ENCODE results near the gene OLFM1.

The OLFM1 gene

DNA sequence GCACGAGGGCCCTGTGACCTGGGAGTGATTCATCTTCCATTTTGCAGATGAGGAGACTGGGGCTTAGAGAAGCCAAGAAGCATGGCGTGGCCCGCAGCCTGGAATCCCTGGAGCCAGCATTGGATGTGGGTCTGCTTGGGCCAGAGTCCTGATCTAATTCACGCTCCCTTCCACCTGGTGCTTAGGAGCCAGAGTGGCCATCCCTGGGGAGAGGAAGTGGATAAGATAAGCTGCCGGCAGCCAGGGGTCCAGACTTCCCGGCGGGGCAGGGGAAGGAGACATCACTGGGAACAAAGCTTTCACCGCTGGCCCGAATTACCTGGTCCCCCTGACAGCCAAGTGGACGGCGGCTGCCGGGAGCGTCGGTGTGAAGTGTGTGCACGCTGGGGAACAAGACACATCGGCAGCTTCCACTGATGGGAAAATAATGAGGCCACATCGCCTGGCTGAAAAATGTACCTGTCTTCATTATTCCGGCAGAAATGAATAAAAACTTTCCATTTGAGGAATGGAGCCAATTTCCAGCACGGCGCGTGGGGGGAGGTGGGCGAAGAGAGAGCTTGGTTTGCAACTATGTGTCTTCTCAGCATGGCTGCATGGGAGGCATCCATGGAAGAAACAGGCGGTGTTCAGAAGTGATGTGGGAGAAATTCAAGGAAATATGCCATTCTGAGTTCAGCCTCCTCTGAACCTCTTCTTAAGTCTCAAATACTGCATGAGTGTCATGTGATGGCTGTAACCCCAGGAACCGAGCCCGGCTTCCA lies 78.5 kb downstream of the OLFM1 start:
- no peak for TF ChIP-seq TAF1 (IDR thresholded peaks at IDR 0.05; ENCODE audit: low read depth)
- TF ChIP-seq, protein P1, sequence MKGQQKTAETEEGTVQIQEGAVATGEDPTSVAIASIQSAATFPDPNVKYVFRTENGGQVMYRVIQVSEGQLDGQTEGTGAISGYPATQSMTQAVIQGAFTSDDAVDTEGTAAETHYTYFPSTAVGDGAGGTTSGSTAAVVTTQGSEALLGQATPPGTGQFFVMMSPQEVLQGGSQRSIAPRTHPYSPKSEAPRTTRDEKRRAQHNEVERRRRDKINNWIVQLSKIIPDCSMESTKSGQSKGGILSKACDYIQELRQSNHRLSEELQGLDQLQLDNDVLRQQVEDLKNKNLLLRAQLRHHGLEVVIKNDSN (IDR thresholded peaks at IDR 0.05), result no peak
- no peak for TF ChIP-seq CREB1 (IDR thresholded peaks at IDR 0.05; ENCODE audit: low read depth)
- no peak for TF ChIP-seq CEBPB (IDR thresholded peaks at IDR 0.05)
- TF ChIP-seq RAD21 (IDR thresholded peaks at IDR 0.05; ENCODE audit: low read depth), result no peak
- TF ChIP-seq YY1 (IDR thresholded peaks at IDR 0.05; ENCODE audit: low read depth), result no peak
- TF ChIP-seq, protein P2, sequence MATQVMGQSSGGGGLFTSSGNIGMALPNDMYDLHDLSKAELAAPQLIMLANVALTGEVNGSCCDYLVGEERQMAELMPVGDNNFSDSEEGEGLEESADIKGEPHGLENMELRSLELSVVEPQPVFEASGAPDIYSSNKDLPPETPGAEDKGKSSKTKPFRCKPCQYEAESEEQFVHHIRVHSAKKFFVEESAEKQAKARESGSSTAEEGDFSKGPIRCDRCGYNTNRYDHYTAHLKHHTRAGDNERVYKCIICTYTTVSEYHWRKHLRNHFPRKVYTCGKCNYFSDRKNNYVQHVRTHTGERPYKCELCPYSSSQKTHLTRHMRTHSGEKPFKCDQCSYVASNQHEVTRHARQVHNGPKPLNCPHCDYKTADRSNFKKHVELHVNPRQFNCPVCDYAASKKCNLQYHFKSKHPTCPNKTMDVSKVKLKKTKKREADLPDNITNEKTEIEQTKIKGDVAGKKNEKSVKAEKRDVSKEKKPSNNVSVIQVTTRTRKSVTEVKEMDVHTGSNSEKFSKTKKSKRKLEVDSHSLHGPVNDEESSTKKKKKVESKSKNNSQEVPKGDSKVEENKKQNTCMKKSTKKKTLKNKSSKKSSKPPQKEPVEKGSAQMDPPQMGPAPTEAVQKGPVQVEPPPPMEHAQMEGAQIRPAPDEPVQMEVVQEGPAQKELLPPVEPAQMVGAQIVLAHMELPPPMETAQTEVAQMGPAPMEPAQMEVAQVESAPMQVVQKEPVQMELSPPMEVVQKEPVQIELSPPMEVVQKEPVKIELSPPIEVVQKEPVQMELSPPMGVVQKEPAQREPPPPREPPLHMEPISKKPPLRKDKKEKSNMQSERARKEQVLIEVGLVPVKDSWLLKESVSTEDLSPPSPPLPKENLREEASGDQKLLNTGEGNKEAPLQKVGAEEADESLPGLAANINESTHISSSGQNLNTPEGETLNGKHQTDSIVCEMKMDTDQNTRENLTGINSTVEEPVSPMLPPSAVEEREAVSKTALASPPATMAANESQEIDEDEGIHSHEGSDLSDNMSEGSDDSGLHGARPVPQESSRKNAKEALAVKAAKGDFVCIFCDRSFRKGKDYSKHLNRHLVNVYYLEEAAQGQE (IDR thresholded peaks at IDR 0.05; ENCODE audit: low read depth), result no peak

DNA sequence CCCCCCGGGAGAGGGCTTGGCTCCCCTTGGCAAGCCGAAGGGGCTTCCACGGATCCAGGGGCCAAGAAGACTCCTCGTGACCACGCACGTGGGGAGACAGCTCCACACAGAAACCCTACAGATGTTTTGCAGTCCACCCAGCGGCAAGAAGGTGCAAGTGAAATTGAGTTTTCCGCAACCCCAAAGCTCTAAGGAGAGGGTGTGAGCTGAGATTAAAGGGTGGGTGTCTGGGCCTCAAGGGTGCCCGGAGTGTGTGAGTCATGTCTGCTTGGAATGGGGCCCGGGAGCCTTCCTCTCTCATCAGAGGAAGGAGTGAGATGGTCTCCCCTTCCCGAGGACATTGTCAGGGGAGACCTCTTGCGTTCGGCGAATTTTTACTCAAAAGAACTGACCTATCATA lies 79.1 kb downstream of the OLFM1 start:
- TF ChIP-seq, protein P2 (IDR thresholded peaks at IDR 0.05; ENCODE audit: low read depth), result no peak
- TF ChIP-seq, protein P1 (IDR thresholded peaks at IDR 0.05), result no peak
- no peak for TF ChIP-seq YY1 (IDR thresholded peaks at IDR 0.05; ENCODE audit: low read depth)
- TF ChIP-seq EP300 (IDR thresholded peaks at IDR 0.05; ENCODE audit: borderline replicate concordance), result no peak
- no peak for TF ChIP-seq TCF12 (IDR thresholded peaks at IDR 0.05; ENCODE audit: low read depth)
- no peak for TF ChIP-seq NFIC (IDR thresholded peaks at IDR 0.05)
- TF ChIP-seq FOXM1 (IDR thresholded peaks at IDR 0.05; ENCODE audit: borderline replicate concordance, low read depth), result no peak

DNA sequence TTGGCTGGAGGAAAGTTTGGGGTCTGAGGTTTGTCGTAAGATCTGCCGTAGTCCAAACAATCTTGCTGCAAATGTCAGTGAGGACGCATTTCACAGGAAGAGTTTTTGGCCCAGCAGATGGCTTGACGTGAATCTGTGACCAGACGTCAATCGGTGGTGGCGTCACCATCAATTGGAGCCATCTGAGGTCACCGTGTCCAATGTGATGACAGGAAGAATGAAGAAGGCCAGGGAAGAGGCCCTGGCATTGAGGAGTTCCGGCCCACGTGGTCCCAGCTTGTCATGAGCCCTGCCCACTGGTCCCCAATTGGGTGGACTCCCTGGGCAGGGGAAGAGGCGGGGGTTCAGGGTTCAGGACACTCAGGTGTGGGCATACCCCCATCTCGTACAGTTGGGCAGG lies 79.9 kb downstream of the OLFM1 start:
- no peak for TF ChIP-seq CREB1 (IDR thresholded peaks at IDR 0.05; ENCODE audit: low read depth)
- TF ChIP-seq TCF12 (IDR thresholded peaks at IDR 0.05; ENCODE audit: low read depth), result no peak
- TF ChIP-seq, protein P3, sequence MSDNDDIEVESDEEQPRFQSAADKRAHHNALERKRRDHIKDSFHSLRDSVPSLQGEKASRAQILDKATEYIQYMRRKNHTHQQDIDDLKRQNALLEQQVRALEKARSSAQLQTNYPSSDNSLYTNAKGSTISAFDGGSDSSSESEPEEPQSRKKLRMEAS (IDR thresholded peaks at IDR 0.05), result no peak
- no peak for TF ChIP-seq CEBPB (IDR thresholded peaks at IDR 0.05)
- TF ChIP-seq ZBTB7A (IDR thresholded peaks at IDR 0.05; ENCODE audit: low read depth), result no peak
- TF ChIP-seq FOXM1 (IDR thresholded peaks at IDR 0.05; ENCODE audit: borderline replicate concordance, low read depth), result no peak

DNA sequence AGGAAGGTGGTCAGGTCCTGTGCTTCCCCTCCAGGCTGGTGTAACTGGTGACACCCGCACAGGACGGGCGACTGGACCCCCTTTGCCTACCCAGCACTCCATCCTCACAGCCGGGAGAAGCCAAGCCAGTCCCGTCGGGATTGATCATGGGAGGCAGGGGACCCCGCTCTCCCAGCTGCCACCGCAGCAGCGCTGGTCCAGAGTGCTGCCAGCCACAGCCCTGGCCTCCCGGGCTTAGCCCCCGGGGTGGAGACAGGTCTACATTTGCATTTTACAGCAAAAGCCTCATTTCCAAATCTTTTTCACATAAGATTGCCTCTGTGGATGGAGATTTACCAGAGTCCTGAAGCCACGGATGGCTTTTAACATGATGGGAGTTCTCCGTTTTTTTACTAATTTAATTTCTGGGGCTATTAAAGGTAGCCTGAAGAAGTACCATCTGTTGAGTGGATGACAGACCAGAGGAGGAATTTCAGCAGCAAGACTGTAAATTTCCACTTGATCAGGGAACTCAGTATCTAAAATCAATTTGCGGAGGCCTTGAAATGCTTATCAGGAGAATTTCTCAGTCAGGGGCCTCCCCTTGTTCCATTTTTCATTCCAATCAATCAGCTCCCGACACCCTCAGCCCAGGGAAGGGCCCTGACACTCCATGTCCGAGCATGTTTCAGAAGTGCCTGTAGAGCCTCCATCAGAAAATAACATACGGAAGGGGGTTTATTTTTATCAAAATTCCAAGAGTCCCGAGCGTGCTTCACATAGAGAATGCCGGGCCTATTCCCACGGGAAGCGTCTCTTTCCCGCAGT lies 80.6 kb downstream of the OLFM1 start:
- TF ChIP-seq CEBPB (IDR thresholded peaks at IDR 0.05) (no peak), YY1 (IDR thresholded peaks at IDR 0.05; ENCODE audit: low read depth) (no peak), ZBTB7A (IDR thresholded peaks at IDR 0.05; ENCODE audit: low read depth) (no peak), TCF12 (IDR thresholded peaks at IDR 0.05; ENCODE audit: low read depth) (no peak)

DNA sequence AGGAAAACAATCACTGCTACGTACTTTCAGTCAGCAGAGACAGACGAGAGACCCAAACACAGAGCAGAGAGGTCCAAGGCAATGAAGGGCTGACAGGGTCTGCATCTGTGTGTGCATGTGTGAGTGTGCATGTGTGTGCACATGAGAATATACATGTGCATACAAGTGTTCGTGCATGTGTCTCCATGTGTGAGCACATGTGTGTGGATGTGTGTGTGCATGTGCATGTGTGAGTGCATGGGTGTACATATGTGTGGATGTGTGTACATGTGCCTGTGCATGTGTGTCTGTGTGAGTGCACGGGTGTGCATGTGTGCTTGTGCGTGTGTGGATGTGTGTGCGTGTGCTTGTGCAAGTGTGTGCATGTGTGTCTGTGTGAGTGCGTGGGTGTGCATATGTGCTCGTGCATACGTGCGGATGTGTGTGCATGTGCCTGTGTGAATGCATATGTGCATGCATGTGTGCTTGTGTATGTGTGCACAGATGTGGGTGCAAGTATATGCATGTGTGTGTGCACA lies 82.3 kb downstream of the OLFM1 start:
- TF ChIP-seq TCF12 (IDR thresholded peaks at IDR 0.05; ENCODE audit: low read depth) (no peak), CEBPB (IDR thresholded peaks at IDR 0.05) (no peak)

DNA sequence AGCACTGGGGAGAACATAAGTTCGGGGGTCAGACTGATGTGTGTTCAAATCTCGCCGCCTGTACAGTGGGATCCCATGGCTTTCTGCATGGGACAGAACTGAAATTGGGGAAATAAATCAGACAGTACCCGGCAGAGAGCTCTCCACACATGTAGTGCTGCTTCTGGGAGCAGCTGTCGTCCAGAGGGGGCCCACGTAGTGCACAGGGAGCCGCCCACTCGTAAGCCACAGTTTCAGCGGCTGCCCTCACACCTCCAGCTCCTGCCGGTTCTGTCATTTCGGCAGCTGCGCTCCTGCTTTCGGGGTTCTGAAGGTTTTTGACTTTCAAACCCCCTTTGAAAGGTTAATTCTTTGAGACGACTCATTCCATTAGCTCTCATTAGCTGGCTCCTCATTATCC lies 83.1 kb downstream of the OLFM1 start:
- no peak for TF ChIP-seq TCF12 (IDR thresholded peaks at IDR 0.05; ENCODE audit: low read depth)
- TF ChIP-seq, protein P2 (IDR thresholded peaks at IDR 0.05; ENCODE audit: low read depth), result no peak
- TF ChIP-seq ZBTB7A (IDR thresholded peaks at IDR 0.05; ENCODE audit: low read depth), result no peak
- no peak for TF ChIP-seq EGR1 (IDR thresholded peaks at IDR 0.05)
- TF ChIP-seq EP300 (IDR thresholded peaks at IDR 0.05; ENCODE audit: borderline replicate concordance), result no peak
- no peak for TF ChIP-seq CEBPB (IDR thresholded peaks at IDR 0.05)
- no peak for TF ChIP-seq FOXM1 (IDR thresholded peaks at IDR 0.05; ENCODE audit: borderline replicate concordance, low read depth)
- no peak for TF ChIP-seq YY1 (IDR thresholded peaks at IDR 0.05; ENCODE audit: low read depth)
- TF ChIP-seq, protein P3 (IDR thresholded peaks at IDR 0.05), result no peak
- TF ChIP-seq CREB1 (IDR thresholded peaks at IDR 0.05; ENCODE audit: low read depth), result no peak
- TF ChIP-seq, protein P1 (IDR thresholded peaks at IDR 0.05), result no peak
- TF ChIP-seq TAF1 (IDR thresholded peaks at IDR 0.05; ENCODE audit: low read depth), result no peak
- no peak for TF ChIP-seq TEAD4 (IDR thresholded peaks at IDR 0.05)

Measured in Ishikawa (cell line).